GM12878 (cell line): Measurements from ENCODE around the gene CYP4F3. TPM values are rescaled to one million over a fixed set of nuclear protein-coding genes. Genes with fewer than 3 reads are reported as not detected.

Experiments
- ATAC-seq: fragments of 200-7000 bp; cut with Tn5 transposase; 3 replicates; pipeline ENCODE4 v1.9.1; 2020; ENCODE audit warnings: mild to moderate bottlenecking, moderate library complexity
- BruUV-seq: library from RNA; stranded (reverse); fragments of 400-500 nt; replicated peaks from 2 replicates; lab custom pipeline; 2021; lab: Mats Ljungman, UMichigan
- CTCF ChIA-PET: fragments of 300-600 bp; sonication (Branson Sonifier 250); formaldehyde crosslinking; extraction: SDS; loops from one replicate; lab custom pipeline; 2021; ENCODE audit warnings: inconsistent platforms; lab: Yijun Ruan, JAX
- POLR2A ChIA-PET: fragments of 350-600 bp; formaldehyde crosslinking; extraction: SDS; loops from one replicate; lab custom pipeline; 2021; ENCODE audit warnings: inconsistent platforms; lab: Charles Lee
- RAD21 ChIA-PET: fragments of 300-600 bp; sonication (Branson Sonifier 250); formaldehyde crosslinking; loops from one replicate; lab custom pipeline; 2023; ENCODE audit warnings: antibody characterized with exemption; ENCODE audit not compliant: unreplicated experiment; lab: Charles Lee
- SMC1A ChIA-PET: fragments of 300-600 bp; sonication (Branson Sonifier 250); formaldehyde crosslinking; loops from one replicate; lab custom pipeline; 2023; ENCODE audit not compliant: unreplicated experiment, uncharacterized antibody; lab: Charles Lee
- DNase-seq: peaks from one replicate; pipeline ENCODE4 v3.0.0-alpha.2; 2011; ENCODE audit warnings: low read depth, low spot score
- FAIRE-seq: peaks from 3 replicates; lab custom pipeline; 2011; peaks lifted over from hg19 to GRCh38; lab: Jason Lieb, UNC
- H2AFZ ChIP-seq: 2 replicates; pipeline ENCODE4 v1.6.0; 2011; ENCODE audit warnings: low read depth, low read length, control low read depth; ENCODE audit not compliant: control insufficient read depth
- H3K27ac ChIP-seq: 2 replicates; pipeline ENCODE4 v1.5.1; 2011; ENCODE audit warnings: control low read depth; ENCODE audit not compliant: control insufficient read depth, insufficient read depth
- H3K27me3 ChIP-seq, 2 experiments: replicated peaks in 1 of 2; 2 replicates each; pipeline versions ENCODE4 v1.6.0 to v1.6.1; 2011; ENCODE audit warnings: low read length in 1 of 2; ENCODE audit not compliant: control insufficient read depth in 2 of 2, insufficient read depth in 2 of 2
- H3K36me3 ChIP-seq, 2 experiments: 2 replicates each; pipeline ENCODE4 v1.5.1; 2011; ENCODE audit warnings: low read length in 1 of 2; ENCODE audit not compliant: control insufficient read depth in 2 of 2, insufficient read depth in 2 of 2
- H3K4me1 ChIP-seq: 2 replicates; pipeline ENCODE4 v1.6.1; 2011; ENCODE audit warnings: mild to moderate bottlenecking, low read length, moderate library complexity, mixed read lengths; ENCODE audit not compliant: control insufficient read depth, insufficient read depth
- H3K4me2 ChIP-seq: 2 replicates; pipeline ENCODE4 v1.6.0; 2011; ENCODE audit warnings: control low read depth; ENCODE audit not compliant: control insufficient read depth, insufficient read depth
- H3K4me3 ChIP-seq: fragments of 200-600 bp; sonication (generic); 2 replicates; pipeline ENCODE4 v1.5.1; 2016
- H3K79me2 ChIP-seq: 2 replicates; pipeline ENCODE4 v1.6.0; 2011; ENCODE audit warnings: low read length; ENCODE audit not compliant: control insufficient read depth, insufficient read depth
- H3K9ac ChIP-seq: 2 replicates; pipeline ENCODE4 v1.8.0; 2011; ENCODE audit warnings: low read length, control low read depth, mixed read lengths; ENCODE audit not compliant: control insufficient read depth, insufficient read depth
- H3K9me3 ChIP-seq: replicated peaks from 3 replicates; pipeline ENCODE4 v1.5.1; 2011; ENCODE audit warnings: mild to moderate bottlenecking, low read length; ENCODE audit not compliant: control insufficient read depth, insufficient read depth
- H4K20me1 ChIP-seq: 2 replicates; pipeline ENCODE4 v1.6.0; 2011; ENCODE audit not compliant: control insufficient read depth, insufficient read depth
- BCLAF1 ChIP-seq: fragments of 450-650 bp; IDR thresholded peaks from 2 replicates; pipeline ENCODE4 v1.6.1; 2017; ENCODE audit warnings: antibody characterized with exemption, mild to moderate bottlenecking, moderate library complexity
- CEBPB ChIP-seq, 2 experiments: fragments of 150-350 bp in 1 of 2; IDR thresholded peaks; 2 replicates each; pipeline ENCODE4 v1.6.1; 2012 to 2014; ENCODE audit warnings: low read depth in 2 of 2, low read length in 2 of 2, borderline replicate concordance in 1 of 2, inconsistent platforms in 1 of 2
- CHD2 ChIP-seq: IDR thresholded peaks from 2 replicates; pipeline ENCODE4 v1.6.1; 2011; ENCODE audit warnings: low read depth, low read length, improper control_type of control experiment, borderline replicate concordance
- E2F4 ChIP-seq: IDR thresholded peaks from 2 replicates; pipeline ENCODE4 v1.6.1; 2012; ENCODE audit warnings: low read depth, low read length, improper control_type of control experiment
- EED ChIP-seq: sonication (generic); IDR thresholded peaks from 2 replicates; pipeline ENCODE4 v1.6.1; 2016; ENCODE audit warnings: antibody characterized with exemption, low read depth
- FOXK2 ChIP-seq: fragments of 450-650 bp; IDR thresholded peaks from 2 replicates; pipeline ENCODE4 v1.6.1; 2017; ENCODE audit warnings: mild to moderate bottlenecking, moderate library complexity
- MTA2 ChIP-seq: fragments of 450-650 bp; IDR thresholded peaks from 2 replicates; pipeline ENCODE4 v1.6.1; 2016; ENCODE audit warnings: low read depth, mild to moderate bottlenecking, moderate library complexity
- MYC ChIP-seq: IDR thresholded peaks from 2 replicates; pipeline ENCODE4 v1.6.1; 2011; ENCODE audit warnings: mild to moderate bottlenecking, low read length, moderate library complexity, inconsistent platforms; ENCODE audit not compliant: insufficient read depth, insufficient replicate concordance, insufficient read length, severe bottlenecking
- NRF1 ChIP-seq: conservative IDR thresholded peaks from 2 replicates; pipeline ENCODE4 v1.6.1; 2011; ENCODE audit warnings: mild to moderate bottlenecking, low read depth, low read length, improper control_type of control experiment
- PAX8 ChIP-seq: fragments of 450-650 bp; IDR thresholded peaks from 2 replicates; pipeline ENCODE4 v1.6.1; 2017; ENCODE audit warnings: mild to moderate bottlenecking, moderate library complexity
- PML ChIP-seq: IDR thresholded peaks from 2 replicates; pipeline ENCODE4 v1.6.1; 2012; ENCODE audit warnings: low read length, inconsistent platforms
- RAD21 ChIP-seq: IDR thresholded peaks from 2 replicates; pipeline ENCODE4 v1.6.1; 2011; ENCODE audit warnings: mild to moderate bottlenecking, low read depth, low read length, moderate library complexity; ENCODE audit not compliant: insufficient read depth
- RELA ChIP-seq: fragments of 450-650 bp; IDR thresholded peaks from 2 replicates; pipeline ENCODE4 v1.8.0; 2014; ENCODE audit warnings: borderline replicate concordance; ENCODE audit not compliant: partially characterized antibody
- SIX5 ChIP-seq: IDR thresholded peaks from 2 replicates; pipeline ENCODE4 v1.6.1; 2011; ENCODE audit warnings: mild to moderate bottlenecking, low read depth, low read length, moderate library complexity; ENCODE audit not compliant: severe bottlenecking
- SRF ChIP-seq, 2 experiments: IDR thresholded peaks; 2 replicates each; pipeline ENCODE4 v1.6.1; 2011; ENCODE audit warnings: low read depth in 2 of 2, low read length in 2 of 2, mild to moderate bottlenecking in 1 of 2, moderate library complexity in 1 of 2
- STAT1 ChIP-seq: fragments of 450-650 bp; conservative IDR thresholded peaks from 2 replicates; pipeline ENCODE4 v1.6.1; 2014; ENCODE audit warnings: antibody characterized with exemption, mild to moderate bottlenecking
- YY1 ChIP-seq: IDR thresholded peaks from 2 replicates; pipeline ENCODE4 v1.6.1; 2011; ENCODE audit warnings: low read depth, mild to moderate bottlenecking, low read length
- ZNF217 ChIP-seq: fragments of 450-650 bp; IDR thresholded peaks from 2 replicates; pipeline ENCODE4 v1.6.1; 2017; ENCODE audit warnings: antibody characterized with exemption, mild to moderate bottlenecking
- ZNF274 ChIP-seq: IDR thresholded peaks from one replicate; pipeline ENCODE4 v1.8.0; 2011; ENCODE audit not compliant: insufficient read length, insufficient read depth
- in situ Hi-C: fragments of 300-500 bp; cut with MboI; formaldehyde crosslinking; loops from 9 replicates; pipeline ENCODE4 v1.14.3; 2018; ENCODE audit warnings: mixed read lengths
- intact Hi-C: fragments of 100-400 bp; cut with micrococcal nuclease; formaldehyde crosslinking; loops from one replicate; pipeline ENCODE4 v1.14.2; 2022; ENCODE audit not compliant: unreplicated experiment
- polyA plus RNA-seq, 11 experiments: library from polyadenylated mRNA; depleted of rRNA in 4 of 11; unstranded in 6 of 11; stranded (reverse) in 5 of 11; fragments of >200 nt; fragmentation: Nextera tagmentation in 4 of 11; fragmentation: Illumina TruSeq in 1 of 11; extraction: Ambion mirVana in 4 of 11; extraction: Trizol in 1 of 11; gene quantifications; 1 replicate in 1 of 11; 2 replicates in 10 of 11; pipeline versions ENCODE4 v1.2.1 to v1.2.3, GENCODE V29; 2011 to 2016; ENCODE audit warnings: inconsistent platforms in 2 of 11, missing spikeins in 2 of 11, low read depth in 1 of 11
- total RNA-seq, 4 experiments: library from RNA; depleted of rRNA in 3 of 4; stranded (reverse); fragments of >200 nt in 3 of 4; fragmentation: Illumina TruSeq in 1 of 4; extraction: Trizol in 1 of 4; gene quantifications; 2 replicates each; pipeline versions ENCODE4 v1.2.1 to v1.2.3, GENCODE V29; 2013 to 2021
- TF ChIP-seq, protein P1 (sequence below): IDR thresholded peaks from 2 replicates; pipeline ENCODE4 v1.6.1; 2011; ENCODE audit warnings: low read depth, low read length, improper control_type of control experiment, borderline replicate concordance

CYP4F3 gene
- total and polyA plus RNA-seq, 10 of the 15 experiments (the other 5 are each of a cell fraction or from before 2014, with no cell fraction given) = 0.08 to 4.7 (median 1.2) TPM

- ChIA-PET SMC1A (no interaction called here), RAD21 (no interaction called here)
- TF ChIP-seq YY1 (no peak), ZNF274 (no peak), RELA (no peak), MYC (no peak), STAT1 (no peak), CHD2 (no peak), PML (no peak), MTA2 (no peak), BCLAF1 (no peak), ZNF217 (no peak), EED (no peak), E2F4 (no peak), CEBPB (IDR thresholded peaks at IDR 0.05; ENCODE audit: borderline replicate concordance in 1 of 2, low read depth in 2 of 2, low read length in 2 of 2) (no peak), NRF1 (no peak), RAD21 (no peak), SIX5 (no peak), SRF (IDR thresholded peaks at IDR 0.05; ENCODE audit: low read depth in 2 of 2, low read length in 2 of 2) (no peak), FOXK2 (no peak), PAX8 (no peak)
- TF ChIP-seq, protein P1, sequence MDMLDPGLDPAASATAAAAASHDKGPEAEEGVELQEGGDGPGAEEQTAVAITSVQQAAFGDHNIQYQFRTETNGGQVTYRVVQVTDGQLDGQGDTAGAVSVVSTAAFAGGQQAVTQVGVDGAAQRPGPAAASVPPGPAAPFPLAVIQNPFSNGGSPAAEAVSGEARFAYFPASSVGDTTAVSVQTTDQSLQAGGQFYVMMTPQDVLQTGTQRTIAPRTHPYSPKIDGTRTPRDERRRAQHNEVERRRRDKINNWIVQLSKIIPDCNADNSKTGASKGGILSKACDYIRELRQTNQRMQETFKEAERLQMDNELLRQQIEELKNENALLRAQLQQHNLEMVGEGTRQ = no peak
- TF ChIP-seq, all 136 proteins: peak for 0
- H3K9ac ChIP-seq = no peak overlapping the region
- H3K4me2 ChIP-seq = no peak overlapping the region
- POLR2A ChIA-PET = no interaction called here
- in situ Hi-C loops (no loop called here), intact Hi-C loops (no loop called here)
- BruUV-seq = no TSS peak
- no peaks in the 10 kb centered on the region for H4K20me1 ChIP-seq
- no peak overlapping the region for H3K27ac ChIP-seq
- DNase-seq = no peak
- CTCF ChIA-PET = interaction anchor here (0.7 kb wide), 1 partner anchor 529 kb away, joined by 4 read pairs; the partner anchor contains the start of gene FAM32A
- H3K4me3 ChIP-seq = no peak overlapping the region
- H3K36me3 ChIP-seq = no peaks in the 10 kb centered on the region
- H3K4me1 ChIP-seq = no peaks in the 10 kb centered on the region
- no peak overlapping the region for H2AFZ ChIP-seq
- no peak for ATAC-seq
- no peaks in the 10 kb centered on the region for H3K9me3 ChIP-seq
- FAIRE-seq = no peak
- no peaks in the 10 kb centered on the region for H3K79me2 ChIP-seq
- H3K27me3 ChIP-seq = no peaks in the 10 kb centered on the region
These were observed 15.8 kb downstream of the CYP4F3 start for GRCh38 chr19:15656467-15656866.
